ENCODE results near the gene ABCB1. TPM values are rescaled to one million over a fixed set of nuclear protein-coding genes. Genes with fewer than 3 reads are reported as not detected.

The ABCB1 gene
- not detected in 2 replicates for total RNA-seq
- not detected for polyA plus RNA-seq (2012)

DNA sequence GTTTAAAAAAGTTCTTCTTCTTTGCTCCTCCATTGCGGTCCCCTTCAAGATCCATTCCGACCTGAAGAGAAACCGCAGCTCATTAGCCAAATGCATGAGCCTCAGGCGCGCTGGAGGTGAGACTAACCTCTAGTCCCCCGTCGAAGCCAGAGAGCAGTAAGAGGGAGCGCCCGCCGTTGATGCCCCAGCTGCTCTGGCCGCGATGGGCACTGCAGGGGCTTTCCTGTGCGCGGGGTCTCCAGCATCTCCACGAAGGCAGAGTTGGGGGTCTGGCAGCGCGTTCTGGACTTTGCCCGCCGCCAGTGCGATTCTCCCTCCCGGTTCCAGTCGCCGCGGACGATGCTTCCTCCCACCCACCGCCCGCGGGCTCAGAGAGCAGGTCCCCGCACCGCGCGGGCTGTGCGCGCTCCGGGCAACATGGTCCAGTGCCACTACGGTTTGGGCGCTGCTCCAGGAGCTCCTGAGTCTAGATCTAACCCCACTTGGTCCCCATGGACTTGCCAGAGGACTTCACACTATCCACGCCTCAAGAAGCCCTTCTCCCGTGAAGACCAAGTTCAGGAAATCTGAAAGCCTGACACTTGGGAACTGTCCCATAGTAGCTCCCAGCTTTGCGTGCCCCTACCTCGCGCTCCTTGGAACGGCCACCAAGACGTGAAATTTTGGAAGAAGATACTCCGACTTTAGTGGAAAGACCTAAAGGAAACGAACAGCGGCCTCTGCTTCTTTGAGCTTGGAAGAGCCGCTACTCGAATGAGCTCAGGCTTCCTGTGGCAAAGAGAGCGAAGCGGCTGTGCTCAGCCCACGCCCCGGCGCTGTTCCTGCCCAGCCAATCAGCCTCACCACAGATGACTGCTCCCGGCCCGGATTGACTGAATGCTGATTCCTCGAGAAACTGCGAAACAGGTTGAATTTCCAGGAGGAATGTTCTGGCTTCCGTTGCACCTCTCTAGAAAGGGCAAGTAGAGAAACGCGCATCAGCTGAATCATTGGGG lies at the start of gene ABCB1:
Gene ABCB1, minus strand, starts transcription at position 755 of the 995 bp plus-strand sequence. Its CDS starts 700 bp downstream, at position 55.
- DNase-seq (ENCODE audit: low read depth): peak; percentile 6

- no peak for DNase-seq (ENCODE audit: low read depth)
These were observed 47.6 kb upstream of the ABCB1 start for GRCh38 chr7:87648316-87648715.

DNA sequence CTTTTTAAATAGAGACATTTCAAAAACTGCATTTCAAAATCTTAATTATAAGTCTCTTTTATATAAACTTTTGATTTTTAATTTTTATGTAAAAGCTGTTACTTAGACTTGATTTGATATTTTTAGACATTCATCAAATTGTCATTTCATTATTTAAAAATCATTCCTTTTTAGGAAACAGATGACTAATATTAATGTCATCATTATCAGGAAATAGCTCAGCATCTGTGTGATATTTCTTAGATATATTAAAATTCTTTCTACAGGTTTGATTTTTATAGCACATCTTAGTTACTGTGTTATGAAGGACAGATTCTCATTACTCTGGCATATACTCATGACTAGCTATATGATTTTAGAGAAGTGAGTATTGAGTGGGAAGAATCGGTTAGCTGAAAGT lies 44.8 kb upstream of the ABCB1 start:
- DNase-seq (ENCODE audit: low read depth): no peak

- no peak for DNase-seq (ENCODE audit: low read depth)
These were observed 35.2 kb upstream of the ABCB1 start for GRCh38 chr7:87635921-87636320.

DNA sequence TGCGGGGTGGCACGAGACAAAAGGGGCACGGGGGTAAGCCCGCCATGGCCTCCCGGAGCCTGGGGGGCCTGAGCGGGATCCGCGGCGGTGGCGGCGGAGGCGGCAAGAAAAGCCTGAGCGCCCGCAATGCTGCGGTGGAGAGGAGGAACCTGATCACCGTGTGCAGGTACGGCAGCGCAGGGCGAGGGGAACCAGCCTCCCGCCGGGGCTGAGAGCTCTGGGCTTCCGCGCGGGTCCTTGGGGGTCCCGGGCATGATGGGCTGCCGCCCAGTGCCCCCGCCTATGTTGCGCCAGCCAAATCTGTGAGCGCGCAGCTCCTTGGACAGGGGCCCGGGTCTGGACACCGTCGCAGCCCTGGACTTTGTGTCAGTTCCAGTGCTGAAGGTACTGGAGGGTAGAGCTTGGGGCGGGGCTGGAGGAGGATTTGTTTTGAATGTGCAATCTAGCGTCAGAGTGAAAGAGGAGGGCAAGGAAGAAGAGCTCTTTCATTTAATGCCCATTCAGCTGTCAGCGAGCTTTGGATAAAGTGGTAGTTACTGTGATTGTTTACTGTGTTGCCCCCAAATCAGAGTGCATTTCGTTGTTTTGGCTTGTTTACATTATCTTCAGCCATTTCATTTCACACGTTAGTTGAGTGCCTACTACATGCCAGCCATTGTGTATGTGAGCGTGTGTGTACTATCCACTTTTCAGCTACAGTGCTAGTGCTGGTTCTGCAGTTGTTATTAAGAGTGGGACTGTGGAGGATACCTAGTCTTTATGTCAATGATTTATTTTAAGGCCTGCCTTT lies 28.3 kb upstream of the ABCB1 start:
- DNase-seq (ENCODE audit: low read depth): peak; percentile 2

GRCh38 chr7:87627634-87627994 lies 26.9 kb upstream of the ABCB1 start:
- DNase-seq (ENCODE audit: low read depth): no peak

GRCh38 chr7:87625101-87625500 lies 24.4 kb upstream of the ABCB1 start:
- no peak for DNase-seq (ENCODE audit: low read depth)

GRCh38 chr7:87624628-87625027 lies 23.9 kb upstream of the ABCB1 start:
- no peak for DNase-seq (ENCODE audit: low read depth)

DNA sequence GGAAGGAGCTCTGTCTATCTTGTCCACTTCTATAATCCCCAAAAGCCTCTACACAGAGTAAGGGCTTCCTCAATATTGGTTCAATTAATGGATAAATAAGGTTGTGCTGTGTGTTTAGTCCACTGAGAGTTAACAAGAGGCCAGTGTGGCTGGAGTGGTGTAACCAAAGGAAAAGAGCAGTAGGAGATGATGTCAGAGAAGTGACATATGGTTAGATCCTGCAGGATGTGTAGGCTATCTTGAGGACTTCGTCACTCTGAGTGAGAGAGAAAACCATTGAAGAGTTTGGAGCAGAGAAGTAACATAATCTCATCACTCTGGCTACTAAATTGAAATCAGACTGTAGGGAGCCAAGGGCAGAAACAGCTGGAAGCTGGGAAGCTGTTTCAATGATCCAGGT lies 14.5 kb upstream of the ABCB1 start:
- DNase-seq (ENCODE audit: low read depth): no peak

- DNase-seq (ENCODE audit: low read depth): no peak
These were observed 9.2 kb upstream of the ABCB1 start for GRCh38 chr7:87609916-87610315.

- no peak for DNase-seq (ENCODE audit: low read depth)
These were observed 7.7 kb upstream of the ABCB1 start for GRCh38 chr7:87608431-87608830.

DNA sequence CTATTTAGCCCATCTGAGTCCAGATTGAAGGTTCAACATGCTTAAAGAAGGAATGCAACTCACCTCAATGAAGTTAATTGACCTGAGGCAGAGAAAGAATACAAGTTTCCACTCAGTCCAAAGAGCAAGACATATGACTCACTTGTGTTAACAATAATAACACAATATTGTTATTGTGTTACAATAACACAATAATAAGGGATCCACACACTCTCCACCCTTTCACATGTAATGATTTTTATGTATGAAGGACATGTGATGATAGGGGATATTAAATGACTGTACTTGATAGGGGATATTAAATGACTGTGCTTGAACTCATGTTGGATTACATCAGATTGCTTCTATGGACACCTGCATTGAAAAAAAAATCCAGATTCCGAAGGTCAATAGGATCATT lies 3.6 kb upstream of the ABCB1 start:
- no peak for DNase-seq (ENCODE audit: low read depth)

GRCh38 chr7:87599336-87599735 lies 1.3 kb downstream of the ABCB1 start:
- DNase-seq (ENCODE audit: low read depth): no peak

DNA sequence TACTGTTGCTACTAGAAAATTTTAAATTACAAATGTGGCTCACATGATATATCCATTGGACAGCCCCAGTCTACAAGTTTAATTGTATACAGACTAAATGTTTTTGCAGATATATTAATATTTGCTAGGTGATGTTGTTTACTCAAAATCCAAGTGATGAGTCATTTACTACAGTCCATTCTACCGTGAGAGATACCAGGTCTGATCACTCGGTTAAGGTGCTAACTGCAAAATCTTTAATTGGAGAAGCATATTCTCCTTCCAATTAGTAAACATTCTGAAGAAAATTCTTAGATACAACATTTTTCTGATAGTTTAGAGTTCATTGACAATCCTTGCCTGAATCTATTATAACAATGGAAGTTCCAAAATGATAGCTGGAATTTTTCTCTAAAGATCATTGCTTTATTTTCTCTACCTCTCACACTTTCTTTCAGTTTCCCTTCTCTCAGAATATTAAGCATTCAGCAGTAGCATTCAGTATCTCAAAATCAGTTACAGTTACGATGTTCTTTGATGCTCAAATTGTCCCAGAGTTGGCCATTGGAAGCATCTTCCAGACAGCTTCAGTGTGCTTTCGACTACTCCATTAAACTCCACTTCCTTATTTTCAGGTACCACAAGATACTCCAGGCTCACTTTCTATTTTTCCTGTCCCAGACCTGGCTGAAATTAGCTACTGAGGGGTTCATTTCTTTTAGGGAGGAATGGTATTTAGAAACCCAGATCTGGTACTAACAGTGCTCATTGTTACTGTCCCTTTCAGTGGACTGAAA lies 2.3 kb downstream of the ABCB1 start:
- no peak for DNase-seq (ENCODE audit: low read depth)

DNA sequence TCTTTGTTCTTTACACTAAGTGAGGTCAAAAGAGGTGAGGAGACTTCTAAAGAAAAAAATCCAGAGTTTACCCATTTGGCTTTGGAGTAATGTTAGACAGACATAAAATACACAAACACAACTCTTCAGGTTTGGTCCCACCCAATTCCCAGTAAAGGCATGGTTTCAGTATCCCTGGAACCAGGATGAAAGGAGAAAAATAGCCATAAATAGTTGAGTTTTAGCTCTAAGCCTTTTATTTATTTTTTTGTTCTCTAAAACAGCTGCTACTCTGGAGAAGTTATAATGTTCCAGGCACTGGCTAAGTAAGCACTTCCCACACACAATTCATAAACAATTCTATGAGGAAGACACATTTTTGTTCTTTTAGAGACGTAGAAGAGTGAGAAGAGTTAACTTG lies 4.0 kb downstream of the ABCB1 start:
- DNase-seq (ENCODE audit: low read depth): no peak

DNA sequence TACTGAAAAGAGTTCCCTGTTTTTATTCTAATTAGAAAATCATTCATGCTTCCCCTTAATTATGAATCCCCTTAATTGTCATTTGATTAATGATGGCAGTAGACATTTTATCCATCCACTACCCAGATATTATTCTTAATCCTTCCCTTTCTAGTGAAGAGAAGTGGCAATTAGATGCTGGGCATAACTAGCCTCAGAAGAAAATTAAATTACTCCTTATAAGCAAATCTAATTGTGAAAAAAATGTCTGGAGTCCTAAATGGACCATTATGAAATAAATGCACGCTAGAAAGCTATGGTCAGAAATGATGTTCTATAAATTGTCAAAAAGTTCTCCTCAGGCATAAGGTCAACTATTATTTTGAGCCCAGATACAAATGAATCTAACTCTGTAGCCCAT lies 4.5 kb downstream of the ABCB1 start:
- no peak for DNase-seq (ENCODE audit: low read depth)

DNA sequence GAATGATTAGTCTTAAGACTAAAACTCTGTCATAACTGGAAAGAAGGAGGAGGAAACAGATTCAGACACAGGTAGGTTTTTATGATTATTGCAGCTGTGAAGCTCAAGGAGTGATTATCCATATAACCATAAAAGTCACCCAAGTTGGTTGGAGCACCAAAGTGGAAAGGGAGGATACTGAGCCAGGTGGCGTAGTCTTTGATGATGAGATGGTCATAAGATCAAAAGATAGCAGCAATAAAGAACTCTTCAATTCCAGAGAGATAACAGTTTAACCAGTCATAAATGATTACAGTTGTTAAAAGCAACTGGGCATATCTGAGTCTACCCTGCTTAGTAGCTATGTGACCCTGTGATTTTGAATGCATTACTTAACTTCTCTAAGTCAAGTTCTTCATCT lies 8.4 kb downstream of the ABCB1 start:
- DNase-seq (ENCODE audit: low read depth): no peak

- no peak for DNase-seq (ENCODE audit: low read depth)
These were observed 9.5 kb downstream of the ABCB1 start for GRCh38 chr7:87591211-87591610.

GRCh38 chr7:87590578-87590977 lies 10.1 kb downstream of the ABCB1 start:
- no peak for DNase-seq (ENCODE audit: low read depth)

GRCh38 chr7:87589631-87590030 lies 11.1 kb downstream of the ABCB1 start:
- no peak for DNase-seq (ENCODE audit: low read depth)

DNA sequence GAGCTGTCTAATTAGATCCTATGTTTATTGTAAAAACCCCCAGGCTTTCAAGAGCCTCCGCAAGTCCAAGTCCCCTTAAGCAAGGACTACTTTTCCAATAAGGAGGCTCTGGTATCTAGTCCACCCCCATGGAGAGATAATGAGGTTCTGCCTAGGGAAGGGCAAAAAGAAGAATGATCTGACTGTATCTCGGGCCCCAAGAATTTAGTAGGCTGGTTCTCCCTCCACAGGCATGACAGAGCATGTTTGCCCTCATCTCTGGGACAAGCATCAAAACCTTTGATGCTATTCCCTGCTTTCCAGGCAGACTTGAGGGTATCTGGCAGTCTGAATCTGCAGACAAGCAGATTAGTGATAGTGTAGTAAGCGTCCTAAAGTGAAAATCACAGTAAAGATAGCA lies 19.0 kb downstream of the ABCB1 start:
- DNase-seq (ENCODE audit: low read depth): no peak
